H1 (cell line): ENCODE measurements around the gene SLC34A1. TPM values are rescaled to one million over a fixed set of nuclear protein-coding genes. Genes with fewer than 3 reads are reported as not detected.

Experiments used
- CBX5 ChIP-seq: fragments of 300-800, 300-1000 bp; sonication (generic); IDR thresholded peaks from 2 replicates; pipeline ENCODE4 v1.7.1; 2016; ENCODE audit warnings: antibody characterized with exemption, low read length, low read depth
- CHD2 ChIP-seq: IDR thresholded peaks from 2 replicates; pipeline ENCODE4 v1.6.1; 2012; ENCODE audit warnings: low read length, improper control_type of control experiment
- EZH2 ChIP-seq: fragments of 200-600 bp; sonication (generic); IDR thresholded peaks from 2 replicates; pipeline ENCODE4 v1.7.1; 2012; ENCODE audit warnings: low read depth, mild to moderate bottlenecking, moderate library complexity, low read length, inconsistent platforms; ENCODE audit not compliant: severe bottlenecking
- JUND ChIP-seq: IDR thresholded peaks from 2 replicates; pipeline ENCODE4 v1.6.1; 2011; ENCODE audit warnings: mild to moderate bottlenecking, improper control_type of control experiment, low read length
- KDM4A ChIP-seq: IDR thresholded peaks from one replicate; pipeline ENCODE4 v1.7.1; 2012; ENCODE audit warnings: low read depth, mild to moderate bottlenecking, moderate library complexity, low read length, inconsistent platforms; ENCODE audit not compliant: severe bottlenecking
- MAFK ChIP-seq: IDR thresholded peaks from 2 replicates; pipeline ENCODE4 v1.6.1; 2012; ENCODE audit warnings: low read depth, mild to moderate bottlenecking, improper control_type of control experiment, low read length
- NRF1 ChIP-seq: IDR thresholded peaks from 2 replicates; pipeline ENCODE4 v1.6.1; 2011; ENCODE audit warnings: mild to moderate bottlenecking, low read depth, low read length, improper control_type of control experiment
- RBBP5 ChIP-seq: IDR thresholded peaks from 2 replicates; pipeline ENCODE4 v1.7.1; 2012; ENCODE audit warnings: low read depth, mild to moderate bottlenecking, inconsistent platforms, low read length, moderate library complexity, borderline replicate concordance
- SP1 ChIP-seq: IDR thresholded peaks from 2 replicates; pipeline ENCODE4 v1.6.1; 2011; ENCODE audit warnings: low read depth, low read length
- TAF7 ChIP-seq: optimal IDR thresholded peaks from 2 replicates; pipeline ENCODE3; 2011; ENCODE audit warnings: low read depth, mild to moderate bottlenecking, inconsistent platforms, low read length, moderate library complexity, borderline replicate concordance
- TCF12 ChIP-seq: IDR thresholded peaks from 2 replicates; pipeline ENCODE4 v1.6.1; 2011; ENCODE audit warnings: low read depth, mild to moderate bottlenecking, low read length
- polyA plus RNA-seq, 7 experiments: library from polyadenylated mRNA; depleted of rRNA in 3 of 7; stranded (reverse) in 5 of 7; unstranded in 2 of 7; fragments of >200 nt in 5 of 7; fragments of 200-250 nt in 2 of 7; gene quantifications; 1 replicate in 5 of 7; 2 replicates in 1 of 7; 4 replicates in 1 of 7; pipeline versions ENCODE4 v1.2.1 to v1.2.3, GENCODE V29; 2011 to 2013; ENCODE audit warnings: missing spikeins in 2 of 7, mixed read lengths in 2 of 7
- total RNA-seq: library from RNA; stranded (reverse); fragmentation: NEBNext Ultra II Directional; extraction: Animal tissue kit (Norgen Biotek cat#: 25700); gene quantifications from 2 replicates; pipeline ENCODE4 v1.2.1, GENCODE V29; 2021
- TF ChIP-seq, protein P1 (sequence below): IDR thresholded peaks from 2 replicates; pipeline ENCODE4 v1.6.1; 2012; ENCODE audit warnings: inconsistent platforms

Gene SLC34A1
- total and polyA plus RNA-seq, 2 of the 8 experiments (the other 6 are each of a cell fraction or from before 2014, with no cell fraction given), result not detected

DNA sequence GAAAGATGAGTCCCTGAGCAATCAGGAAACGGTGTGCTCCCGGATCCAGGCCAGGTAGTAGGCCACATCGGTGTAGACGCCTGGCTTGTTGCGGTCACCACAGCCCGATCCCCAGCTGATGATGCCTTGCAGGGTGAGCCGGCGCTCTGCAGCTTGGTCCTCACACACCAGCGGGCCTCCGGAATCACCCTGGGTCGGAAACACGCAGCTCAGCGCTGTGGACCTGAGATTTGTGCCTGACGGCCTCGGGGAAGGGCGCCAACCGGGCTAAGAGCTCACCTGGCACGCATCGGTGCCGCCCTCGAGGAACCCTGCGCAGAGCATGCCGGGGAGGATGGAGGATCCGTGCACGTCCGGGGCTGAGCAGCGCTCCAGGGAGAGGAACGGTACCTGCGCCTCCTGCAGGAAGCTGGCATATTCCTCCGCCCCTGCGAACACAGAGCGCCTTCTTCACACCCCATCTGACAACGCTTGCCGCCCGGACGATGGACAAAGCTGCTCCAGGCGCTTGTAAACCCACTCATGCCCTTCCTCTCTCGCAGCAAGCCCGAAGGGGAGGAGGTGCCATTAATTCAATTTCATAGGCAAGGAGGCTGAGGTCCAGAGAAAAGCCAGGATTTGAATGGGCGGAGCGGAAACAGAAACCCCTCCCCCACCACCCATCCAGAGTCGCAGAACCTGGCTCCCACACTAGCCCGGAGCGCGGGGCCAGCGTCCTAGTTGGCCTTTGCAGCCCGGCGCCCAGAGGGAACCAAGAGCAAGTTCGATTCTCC is 18.2 kb downstream of the SLC34A1 start (continued):
- no peak for TF ChIP-seq MAFK
- TF ChIP-seq SP1, result peak; percentile 35; the same call in 1 of the 2 replicates
- TF ChIP-seq KDM4A, result peak; percentile 59
- TF ChIP-seq NRF1, result no peak
- TF ChIP-seq RBBP5, result no peak
- no peak for TF ChIP-seq CBX5
- no peak for TF ChIP-seq TCF12
- TF ChIP-seq JUND, result no peak
- peak; percentile 13; the same call in 1 of the 2 replicates for TF ChIP-seq CHD2
- TF ChIP-seq EZH2, result no peak
- TF ChIP-seq TAF7, result peak; percentile 30
- TF ChIP-seq, protein P1, sequence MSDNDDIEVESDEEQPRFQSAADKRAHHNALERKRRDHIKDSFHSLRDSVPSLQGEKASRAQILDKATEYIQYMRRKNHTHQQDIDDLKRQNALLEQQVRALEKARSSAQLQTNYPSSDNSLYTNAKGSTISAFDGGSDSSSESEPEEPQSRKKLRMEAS, result peak; percentile 100
